GM12801 (cell line): Measurements from ENCODE around the gene OTULIN.

ENCODE experiments used
- CTCF ChIP-seq: IDR thresholded peaks from one replicate; pipeline ENCODE4 v1.5.1; 2011; ENCODE audit warnings: control low read depth; ENCODE audit not compliant: insufficient read length; ENCODE audit errors: extremely low read depth

OTULIN gene

DNA sequence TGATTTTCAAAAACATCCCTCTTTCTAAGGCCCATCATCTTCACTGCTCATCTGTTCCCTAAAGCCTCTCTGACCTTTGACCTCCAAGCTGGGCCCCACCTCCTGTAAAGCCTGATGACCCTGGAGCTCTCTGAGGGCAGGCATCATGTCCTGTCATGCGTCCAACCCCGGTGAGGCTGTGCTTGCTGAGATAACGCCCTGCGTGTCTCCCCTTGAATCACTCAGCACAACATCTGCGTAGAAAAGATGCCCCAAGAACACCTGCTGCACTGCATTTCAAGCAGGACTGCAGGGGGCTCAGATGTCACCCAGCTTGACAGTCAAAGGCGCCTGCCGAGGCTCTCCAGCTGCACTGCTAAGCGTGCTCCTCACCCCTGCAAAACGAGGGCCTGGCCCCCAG lies 78.0 kb downstream of the OTULIN start:
- TF ChIP-seq CTCF: no peak

DNA sequence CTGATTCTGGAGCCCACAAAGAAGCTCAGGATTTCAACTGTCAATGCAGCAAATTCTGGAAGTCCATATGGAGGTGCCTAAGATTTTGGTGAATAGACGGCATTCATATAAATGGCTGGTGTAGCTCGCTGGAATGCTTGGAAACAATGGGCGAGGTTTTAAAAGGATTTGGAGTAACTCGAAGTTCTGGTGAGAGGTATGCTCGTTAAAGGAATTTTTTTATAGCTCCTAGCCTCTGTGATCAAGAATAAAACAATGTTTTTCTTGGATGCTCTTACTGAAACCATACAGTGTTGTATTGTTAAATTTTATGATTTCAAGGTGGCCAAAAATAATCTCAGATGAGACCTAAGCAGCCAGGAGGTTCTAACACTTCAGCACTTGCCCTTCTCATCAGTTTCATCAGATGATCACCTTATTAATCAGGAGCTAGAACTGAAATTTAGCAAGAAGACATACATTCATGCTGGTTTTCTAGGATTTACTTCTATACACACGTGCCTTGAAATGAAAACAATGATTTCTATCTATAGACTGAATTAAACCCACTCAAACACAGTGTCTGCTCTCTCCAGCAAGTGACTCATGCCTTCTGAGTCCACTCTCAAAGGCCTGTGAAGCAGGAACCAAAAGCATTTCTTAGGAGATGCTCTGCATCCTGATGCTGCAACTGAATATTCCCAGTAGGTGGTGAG lies 79.2 kb downstream of the OTULIN start:
- no peak for TF ChIP-seq CTCF

DNA sequence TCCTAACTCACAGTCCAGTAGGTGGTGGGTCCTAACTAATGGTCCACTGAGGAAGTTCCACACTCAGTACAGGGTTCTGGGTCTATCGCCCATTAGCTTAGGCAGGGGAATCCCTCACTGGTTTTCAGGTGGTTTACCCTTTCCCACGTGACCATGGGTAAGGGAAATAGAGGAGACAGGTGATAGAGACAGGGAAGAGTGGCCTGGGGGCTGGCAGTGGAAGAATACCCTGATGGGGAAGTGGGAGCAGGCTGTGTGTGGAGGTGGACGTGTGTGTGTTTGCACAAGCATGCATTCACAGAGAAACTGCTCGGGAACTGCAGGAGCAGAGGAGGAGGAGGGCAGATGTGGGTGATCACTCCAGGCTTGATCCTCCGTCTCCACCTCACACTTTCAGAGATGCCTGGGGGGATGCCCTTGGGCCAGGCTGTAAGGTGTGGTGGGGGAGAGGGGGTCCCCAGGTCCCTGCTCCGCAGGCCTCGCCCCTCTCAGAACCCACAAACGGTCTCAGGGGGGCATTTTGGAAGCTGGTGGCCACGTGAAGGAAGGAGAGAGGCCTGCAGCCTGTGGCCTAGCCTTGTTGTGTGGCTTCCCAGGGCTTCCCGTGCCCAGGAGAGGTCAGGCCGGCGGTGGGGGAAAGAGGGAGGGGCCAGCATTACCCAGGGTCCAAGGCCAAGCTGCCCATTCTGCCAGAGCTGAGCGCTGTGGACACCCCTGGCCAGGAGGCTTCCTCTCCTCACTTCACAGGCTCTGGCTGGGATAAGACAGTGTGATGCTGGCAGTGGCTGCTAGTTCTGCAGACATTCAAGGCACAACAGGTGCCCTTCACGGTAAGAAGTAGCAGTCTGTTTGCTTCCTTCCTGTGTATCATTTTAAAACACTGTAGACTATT lies 80.0 kb downstream of the OTULIN start:
- TF ChIP-seq CTCF: no peak

- no peak for TF ChIP-seq CTCF
Observed at GRCh38 chr5:14745188-14745563, 80.7 kb downstream of the OTULIN start.

DNA sequence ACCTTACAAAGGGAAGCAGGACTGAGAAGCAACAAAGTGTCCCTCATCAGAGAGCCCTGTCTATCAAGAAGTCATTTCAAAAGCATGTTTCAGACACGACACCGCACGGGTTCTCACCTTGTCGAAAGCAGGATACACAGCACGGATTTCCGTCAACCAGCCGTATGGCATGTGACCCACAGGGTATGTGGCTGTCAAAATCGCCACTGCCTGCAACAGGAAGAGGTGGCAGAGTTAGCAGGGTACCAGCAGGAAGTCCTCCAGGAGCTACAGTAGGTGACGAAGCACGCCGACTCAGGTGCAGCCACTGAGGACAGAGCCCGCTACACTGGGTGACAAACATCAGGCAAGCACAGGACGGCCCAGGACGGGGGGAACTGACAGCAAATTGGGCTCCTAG lies 81.2 kb downstream of the OTULIN start:
- no peak for TF ChIP-seq CTCF

DNA sequence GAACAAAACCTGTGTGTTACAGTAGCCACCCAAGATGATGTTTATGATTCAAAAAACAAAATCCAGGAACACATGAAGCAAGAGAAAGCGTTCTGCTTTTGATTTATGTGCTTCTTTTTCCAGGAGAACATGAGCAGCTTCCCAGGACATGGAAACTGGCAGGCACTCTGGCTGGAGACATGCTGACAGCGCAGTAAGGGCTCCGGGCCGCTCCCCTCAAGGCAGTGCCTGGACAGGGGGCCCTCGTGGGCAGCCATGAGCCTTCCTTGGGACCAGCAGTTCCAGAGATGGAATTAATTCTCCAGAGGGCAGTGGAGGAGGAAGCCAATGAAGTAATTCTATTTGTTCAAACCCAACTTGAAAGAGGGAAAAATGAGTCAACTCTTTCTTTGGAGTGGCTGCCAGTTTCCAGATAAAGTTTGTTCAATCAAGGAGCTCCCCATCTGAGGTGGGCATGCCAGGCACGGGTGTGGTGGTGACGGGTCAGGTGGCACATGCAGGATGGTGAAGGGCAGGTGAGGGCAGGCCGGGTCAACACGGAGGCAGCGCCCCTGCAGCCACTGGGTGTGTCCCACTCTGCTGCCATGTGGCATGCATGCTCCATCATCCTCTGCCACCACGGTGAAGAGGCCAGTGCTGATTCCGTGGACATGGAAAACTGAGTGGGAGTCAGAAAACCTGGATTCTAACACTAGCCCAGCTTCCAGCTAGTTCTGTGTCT lies 83.8 kb downstream of the OTULIN start:
- no peak for TF ChIP-seq CTCF
